HG03378 (cell line): ENCODE data around the gene EPB41L1.

ENCODE experiments used
- ATAC-seq: cut with Tn5 transposase; IDR thresholded peaks from one replicate; pipeline ENCODE4 v1.9.1; 2021; ENCODE audit warnings: mild to moderate bottlenecking, moderate library complexity; ENCODE audit not compliant: unreplicated experiment

EPB41L1 gene

GRCh38 chr20:36255445-36255844, 100.9 kb downstream of the EPB41L1 start:
- ATAC-seq, result no peak

DNA sequence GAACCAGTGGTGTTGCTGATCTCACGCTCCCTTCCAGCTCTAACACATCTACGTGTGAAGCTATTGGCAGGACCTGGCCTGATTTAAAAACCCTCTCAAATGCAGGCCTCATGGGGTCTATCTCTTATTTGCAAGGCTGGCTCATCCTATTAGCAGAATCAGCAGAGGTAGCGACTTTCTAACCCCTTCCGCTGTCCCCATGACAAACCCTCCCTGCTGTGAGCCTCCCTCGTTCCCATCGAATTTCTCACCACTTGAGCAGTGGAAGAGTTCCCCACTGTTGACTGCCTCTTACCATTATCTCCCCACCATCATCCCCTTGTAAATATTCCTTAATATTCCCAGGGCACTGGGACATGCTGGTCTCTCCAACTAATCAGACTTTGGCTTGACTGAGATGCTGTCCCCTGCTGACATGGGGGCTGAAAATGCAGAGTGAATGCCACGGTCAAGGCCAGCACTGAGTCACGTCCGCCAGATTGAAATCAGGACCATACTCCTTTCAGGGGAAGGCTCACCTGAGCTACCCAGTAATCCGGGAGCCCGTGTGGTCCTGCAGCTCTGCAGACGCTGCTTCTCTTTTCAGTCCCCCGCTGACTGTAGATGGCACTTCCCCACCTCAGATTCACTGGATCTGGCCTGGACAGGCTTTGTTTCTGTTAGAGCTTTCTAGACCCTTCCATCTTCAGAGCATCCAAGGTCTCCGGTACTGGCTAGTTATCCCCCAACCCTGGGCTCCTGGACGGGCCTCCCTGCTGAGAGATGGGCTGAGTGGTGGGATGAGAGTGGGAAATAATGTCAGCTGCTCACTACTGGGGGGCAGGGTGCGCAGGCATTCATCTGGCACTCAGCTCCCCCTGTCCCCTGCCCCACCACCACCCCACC, 104.9 kb downstream of the EPB41L1 start:
- no peak for ATAC-seq

DNA sequence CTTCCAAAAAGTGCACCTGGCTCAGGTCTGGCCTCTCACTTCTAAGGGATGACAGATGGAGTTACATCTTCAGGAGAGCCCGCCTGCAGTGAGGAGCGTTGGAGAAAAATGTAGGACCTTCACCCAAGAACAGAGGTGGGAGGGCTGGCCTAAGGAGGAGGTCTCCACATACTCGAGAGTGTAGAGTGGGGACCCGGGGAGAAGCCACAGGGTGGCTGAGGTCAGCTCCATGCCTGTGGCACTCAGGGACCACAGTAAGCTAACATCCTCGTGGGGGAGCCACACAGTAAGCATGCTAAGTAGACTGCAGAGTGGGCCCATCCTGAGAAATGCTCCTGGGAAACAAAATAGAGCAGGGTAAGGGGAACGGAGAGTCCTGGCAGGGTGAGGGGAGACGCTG, 105.8 kb downstream of the EPB41L1 start:
- ATAC-seq, result no peak

GRCh38 chr20:36261389-36262105, 107.0 kb downstream of the EPB41L1 start:
- ATAC-seq, result no peak

GRCh38 chr20:36262440-36262839, 107.9 kb downstream of the EPB41L1 start:
- ATAC-seq, result no peak

DNA sequence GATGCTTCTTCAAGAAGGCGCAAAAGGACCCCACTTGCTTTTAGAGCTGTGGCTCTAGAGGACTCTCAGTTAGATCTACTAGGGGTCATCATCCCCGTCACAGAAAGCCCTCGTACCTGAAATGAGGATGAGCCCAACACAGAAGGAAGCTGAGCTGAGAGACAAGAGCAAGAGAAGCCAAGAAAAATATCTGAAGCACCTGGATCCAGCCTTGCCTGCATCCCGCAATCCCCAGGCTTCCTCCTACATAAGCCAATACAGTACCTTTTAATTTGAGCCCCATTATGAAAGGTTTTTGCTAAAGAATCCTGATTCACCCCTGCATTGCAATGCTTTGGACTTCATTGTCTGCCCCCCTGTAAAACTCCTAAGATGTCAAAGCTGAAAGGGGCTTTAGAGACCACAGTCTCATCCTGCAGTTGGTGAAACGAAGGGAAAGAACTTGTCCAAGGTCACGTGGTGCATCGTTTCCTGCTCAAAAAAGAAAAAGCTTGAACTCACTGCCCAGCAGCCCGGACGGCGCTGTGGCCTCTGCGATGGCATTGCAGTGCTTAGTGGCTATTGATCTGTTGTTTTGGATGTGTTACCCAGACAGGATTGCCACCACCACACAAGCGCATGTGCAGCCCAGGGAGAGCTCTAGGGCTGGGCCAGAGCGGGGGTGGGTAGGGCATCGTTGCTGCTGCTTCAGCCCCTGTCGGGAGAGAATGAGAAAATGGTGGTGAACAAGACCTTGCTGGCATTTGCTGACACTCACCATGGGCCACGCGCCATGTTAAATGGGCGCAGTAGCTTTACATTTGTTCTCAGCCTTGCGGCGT, 110.1 kb downstream of the EPB41L1 start:
- ATAC-seq, result no peak

- no peak for ATAC-seq
Measured at GRCh38 chr20:36266189-36266588, 111.6 kb downstream of the EPB41L1 start.

DNA sequence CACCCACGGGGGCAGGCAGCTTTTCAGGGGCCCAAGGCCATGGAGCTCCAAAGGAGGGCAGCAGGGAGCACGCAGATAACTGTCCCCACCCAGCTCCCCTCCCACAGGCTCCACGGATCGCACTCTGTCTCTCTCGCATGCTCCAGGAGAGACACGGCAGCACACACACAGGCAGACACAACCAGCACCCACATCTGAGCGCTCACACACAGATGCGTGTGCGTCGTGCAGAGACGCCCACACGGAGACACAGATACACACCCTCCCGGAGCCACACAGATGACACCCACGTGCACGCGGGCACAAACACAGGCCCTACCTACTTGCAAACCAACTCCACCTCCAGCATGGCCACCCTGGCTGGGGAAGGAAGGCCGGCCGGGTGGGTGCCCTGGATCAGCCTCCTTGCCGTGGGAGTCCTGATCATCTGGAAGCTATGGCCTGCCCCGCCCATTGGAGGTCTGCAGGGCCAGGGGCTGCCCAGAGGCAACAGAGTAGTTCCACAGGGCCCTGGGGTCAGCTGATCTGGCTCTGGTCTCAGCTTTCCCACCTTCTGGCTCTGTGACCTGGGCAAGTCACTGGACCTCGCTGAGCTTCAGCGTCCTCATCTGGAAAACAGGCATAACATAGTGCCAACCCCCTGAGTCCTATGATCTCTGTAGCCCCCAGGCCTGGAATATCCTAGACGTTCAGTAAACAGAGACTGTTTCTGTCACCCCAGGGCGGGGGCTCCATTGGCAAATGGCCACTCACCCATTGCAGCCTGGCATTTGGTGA, 113.3 kb downstream of the EPB41L1 start:
- no peak for ATAC-seq

- no peak for ATAC-seq
Measured at GRCh38 chr20:36268440-36269342, 114.2 kb downstream of the EPB41L1 start.

DNA sequence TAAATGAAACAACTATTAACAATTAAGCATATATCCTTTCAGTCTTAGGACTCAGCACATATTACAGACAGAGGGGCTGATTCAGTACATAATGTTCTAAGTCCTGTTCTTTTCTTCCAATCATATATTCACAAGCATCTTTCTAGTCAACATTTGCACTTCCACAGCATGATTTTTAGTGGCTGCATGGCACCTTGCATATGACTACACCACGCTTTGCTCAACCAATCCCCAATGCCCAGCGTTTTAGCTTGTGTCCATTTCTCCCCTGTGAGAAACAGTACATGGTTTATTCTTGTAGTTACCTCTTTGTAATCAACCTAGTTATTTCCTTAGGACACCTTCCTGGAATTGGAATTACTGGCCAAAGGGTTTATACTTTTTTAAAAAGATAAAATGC, 115.0 kb downstream of the EPB41L1 start:
- no peak for ATAC-seq

GRCh38 chr20:36270744-36271638, 116.5 kb downstream of the EPB41L1 start:
- ATAC-seq, result no peak

GRCh38 chr20:36271639-36272546, 117.4 kb downstream of the EPB41L1 start:
- no peak for ATAC-seq

GRCh38 chr20:36272547-36273220, 118.1 kb downstream of the EPB41L1 start:
- no peak for ATAC-seq

DNA sequence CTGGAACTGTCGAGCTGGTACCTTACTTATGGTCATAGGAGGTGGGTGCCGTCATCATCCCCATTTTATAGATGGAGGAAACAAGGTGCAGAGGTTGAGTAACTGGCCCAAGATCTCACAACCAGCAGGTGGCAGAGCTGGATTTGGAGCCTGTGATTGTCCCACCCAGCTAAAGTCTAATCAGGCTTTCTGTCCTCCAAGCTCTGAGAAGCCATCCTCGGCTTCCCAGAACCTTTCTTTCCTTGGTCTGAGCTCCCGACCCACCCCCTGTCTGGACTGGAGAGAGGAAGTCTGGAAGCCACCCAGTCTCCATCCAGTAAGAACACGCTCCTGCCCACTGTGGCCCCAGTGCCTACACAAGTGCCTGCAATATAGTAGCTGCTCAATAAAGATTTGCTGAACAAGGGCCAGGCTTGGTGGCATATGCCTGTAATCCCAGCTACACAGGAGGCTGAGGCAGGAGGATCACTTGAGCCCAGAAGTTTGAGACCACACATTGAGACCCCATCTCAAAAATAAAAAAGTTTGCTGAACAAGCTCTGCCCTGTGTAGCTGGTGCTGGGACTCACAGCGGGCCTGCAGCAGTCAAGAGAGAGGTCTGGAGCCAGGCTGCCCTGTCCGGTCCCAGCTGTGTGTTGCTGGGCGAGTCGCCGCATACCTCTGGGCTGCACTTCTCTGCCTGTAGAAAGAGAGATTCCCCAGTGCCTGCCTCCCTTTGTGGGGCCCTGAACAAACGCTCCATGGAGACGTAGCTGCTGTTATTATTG, 119.1 kb downstream of the EPB41L1 start:
- no peak for ATAC-seq

DNA sequence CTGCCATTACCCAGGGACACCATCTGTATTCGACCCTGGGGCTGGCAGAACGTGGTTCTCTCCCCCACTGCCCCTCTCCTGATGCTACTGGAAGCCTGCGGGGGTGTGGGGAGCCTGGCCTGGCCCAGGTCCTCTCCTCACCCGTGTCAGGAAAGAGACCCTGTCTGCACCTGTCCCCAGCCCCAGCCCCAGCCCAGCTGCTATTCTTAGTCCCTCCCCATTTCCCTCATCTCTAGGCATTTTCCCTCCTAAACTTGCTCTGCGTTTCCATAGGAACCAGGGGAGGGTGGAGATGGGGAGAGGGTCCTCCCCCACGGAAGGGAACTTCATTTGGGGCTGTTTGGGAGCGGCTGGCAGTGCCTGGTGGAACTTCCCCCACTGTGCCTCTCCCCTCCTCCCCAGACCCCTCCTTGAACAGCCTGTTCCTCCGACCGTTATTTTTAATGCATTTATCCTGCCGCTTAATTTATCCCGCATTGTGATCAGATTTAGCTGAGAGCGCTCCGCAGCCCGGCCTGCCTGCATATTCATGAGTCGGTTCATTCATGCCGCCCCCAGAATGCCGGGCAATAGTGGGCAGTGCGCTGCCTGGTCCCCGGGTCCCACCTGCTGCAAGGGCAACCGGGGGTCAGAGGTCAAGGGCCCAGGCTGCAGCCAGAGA, 119.8 kb downstream of the EPB41L1 start:
- ATAC-seq, result no peak

DNA sequence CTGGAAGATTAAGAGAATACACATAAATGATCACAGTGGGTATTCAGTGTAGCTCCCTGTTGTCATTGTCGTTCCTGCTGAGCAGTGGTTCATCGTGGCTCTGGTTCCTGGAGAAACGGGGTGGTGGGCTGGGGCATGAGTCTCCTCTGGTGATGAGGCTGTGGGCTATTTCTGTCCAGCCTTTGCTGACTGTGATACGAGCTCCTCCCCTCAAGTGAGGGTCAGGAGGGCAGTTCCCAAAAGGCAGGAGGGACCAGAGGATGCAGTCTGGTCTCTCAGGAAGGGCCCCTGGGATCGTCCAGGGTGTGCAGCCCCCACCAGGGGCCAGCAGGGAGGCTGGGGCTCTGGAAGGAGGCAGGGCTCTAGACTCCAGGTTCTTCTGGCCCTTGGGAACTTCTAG, 120.5 kb downstream of the EPB41L1 start:
- no peak for ATAC-seq
